Bronchial smooth muscle cell (primary cell): ENCODE results near the gene GPATCH1. TPM values are rescaled to one million over a fixed set of nuclear protein-coding genes. Genes with fewer than 3 reads are reported as not detected.

Source experiments
- total RNA-seq: library from RNA; depleted of rRNA; stranded (reverse); fragments of >200 nt; gene quantifications from 2 replicates; pipeline ENCODE4 v1.2.1, GENCODE V29; 2014

Gene GPATCH1
- 5.7 and 6.5 TPM in 2 replicates for total RNA-seq

GRCh38 chr19:33080761-33081681, at the start of gene GPATCH1:
Gene GPATCH1 (plus strand): TSS chr19:33081181. CDS start chr19:33081194, 13 bp downstream.

GRCh38 chr19:33064792-33065550, 16.0 kb upstream of the GPATCH1 start, which contains the start of gene RHPN2:
Gene RHPN2 (minus strand): TSS chr19:33064888. CDS start chr19:33064852, 36 bp downstream.

GRCh38 chr19:33132021-33132420, 51.0 kb downstream of the GPATCH1 start, which contains the start of gene WDR88:
Gene WDR88 (plus strand): TSS chr19:33132114. CDS start chr19:33132170, 56 bp downstream.

Other genes with a start within 250 kb of the GPATCH1 start
- gene SLC7A9, start 211.4 kb upstream of the GPATCH1 start, total RNA-seq = 0.26 TPM in 1 of 2 replicates, not detected in the other
- 7.6 and 8.8 TPM in 2 replicates for gene CEP89, start 109.2 kb upstream of the GPATCH1 start, total RNA-seq
- gene FAAP24, start 108.9 kb upstream of the GPATCH1 start, total RNA-seq = 0.94 and 1.6 TPM in 2 replicates
- gene RHPN2, start 16.3 kb upstream of the GPATCH1 start, total RNA-seq = 0.79 and 2.1 TPM in 2 replicates
- gene WDR88, start 50.9 kb downstream of the GPATCH1 start, total RNA-seq = 0.17 TPM in 1 of 2 replicates, not detected in the other
- gene LRP3, start 113.1 kb downstream of the GPATCH1 start, total RNA-seq = 21.9 and 30.6 TPM in 2 replicates
- not detected in 2 replicates for gene SLC7A10, start 144.7 kb downstream of the GPATCH1 start, total RNA-seq
- gene CEBPA, start 221.4 kb downstream of the GPATCH1 start, total RNA-seq = 0.32 and 0.77 TPM in 2 replicates